ENCODE results near the gene CSRP3.
A peak's percentile ranks its signal among the peaks of the same experiment; 100 is the strongest.

The CSRP3 gene

DNA sequence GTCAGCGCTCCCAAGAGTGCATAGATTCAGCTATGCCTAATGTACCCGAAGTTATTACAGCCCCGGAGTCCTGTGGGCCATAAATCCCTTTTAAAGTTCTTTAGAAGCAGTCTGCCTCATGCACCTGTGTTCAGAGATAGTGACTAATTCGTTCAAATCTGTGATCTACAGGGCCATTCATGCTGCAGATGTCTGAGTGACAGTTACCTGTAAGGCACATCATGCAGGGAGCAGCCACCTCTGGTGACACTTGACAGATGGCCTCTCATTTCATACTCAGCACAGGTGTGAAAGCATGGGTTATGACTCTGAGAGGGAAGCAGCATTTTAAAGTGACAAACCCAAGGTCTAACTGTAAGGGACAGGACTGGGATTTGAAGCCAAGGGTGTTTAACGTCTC lies 41.4 kb upstream of the CSRP3 start:
- no peak for TF ChIP-seq CTCF (IDR thresholded peaks at IDR 0.05; ENCODE audit: borderline replicate concordance, insufficient read depth, low read depth, low read length)
- no peak overlapping the region for H3K4me3 ChIP-seq (ENCODE audit: low read depth, low read length)

GRCh38 chr11:19242179-19242932 lies 40.6 kb upstream of the CSRP3 start:
- H3K4me3 ChIP-seq (ENCODE audit: low read depth, low read length): peak overlapping the region; percentile 84

GRCh38 chr11:19241260-19242178 lies 39.7 kb upstream of the CSRP3 start:
- no peak for TF ChIP-seq CTCF (IDR thresholded peaks at IDR 0.05; ENCODE audit: borderline replicate concordance, insufficient read depth, low read depth, low read length)
- H3K4me3 ChIP-seq (ENCODE audit: low read depth, low read length): peak overlapping the region; percentile 84

More at GRCh38 chr11:19242179-19242932, 40.6 kb upstream of the CSRP3 start:
- TF ChIP-seq CTCF (IDR thresholded peaks at IDR 0.05; ENCODE audit: borderline replicate concordance, insufficient read depth, low read depth, low read length): no peak

GRCh38 chr11:19240420-19241259 lies 38.9 kb upstream of the CSRP3 start, which contains the start of gene E2F8:
Gene E2F8, minus strand, starts transcription at chr11:19240945. Its CDS starts 824 bp downstream, at chr11:19240121.
- no peak for TF ChIP-seq CTCF (IDR thresholded peaks at IDR 0.05; ENCODE audit: borderline replicate concordance, insufficient read depth, low read depth, low read length)
- H3K4me3 ChIP-seq (ENCODE audit: low read depth, low read length): peak within 1 kb of the TSS; percentile 84

- TF ChIP-seq CTCF (IDR thresholded peaks at IDR 0.05; ENCODE audit: borderline replicate concordance, insufficient read depth, low read depth, low read length): no peak
- H3K4me3 ChIP-seq (ENCODE audit: low read depth, low read length): peak overlapping the region; percentile 84
Measured at GRCh38 chr11:19239039-19239438, 37.3 kb upstream of the CSRP3 start.

DNA sequence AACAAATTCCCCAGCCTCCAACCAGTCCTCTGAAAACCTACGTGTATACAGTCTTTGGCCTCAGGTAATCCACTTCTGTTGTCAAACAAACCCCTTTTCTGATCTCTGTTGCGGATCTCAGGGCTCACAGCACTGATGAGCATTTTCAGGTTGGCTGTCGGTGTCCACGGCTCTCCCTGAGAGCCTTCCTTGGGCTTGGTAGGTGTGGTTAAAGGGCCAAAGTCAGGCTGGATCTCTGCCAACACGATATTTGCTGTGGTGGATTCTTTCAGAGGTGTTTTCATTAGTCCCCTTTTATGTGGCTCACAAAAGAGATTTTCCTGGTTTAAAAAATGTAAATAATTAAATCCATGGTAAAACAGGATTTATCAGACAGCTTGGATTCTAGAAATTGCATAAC lies 36.0 kb upstream of the CSRP3 start:
- TF ChIP-seq CTCF (IDR thresholded peaks at IDR 0.05; ENCODE audit: borderline replicate concordance, insufficient read depth, low read depth, low read length): no peak
- no peak overlapping the region for H3K4me3 ChIP-seq (ENCODE audit: low read depth, low read length)
